Spinal cord (tissue), 10 donors: ENCODE results near the gene SZT2. TPM values are rescaled to one million over a fixed set of nuclear protein-coding genes. Genes with fewer than 3 reads are reported as not detected.

Source experiments
- DNase-seq, 6 donors: peaks; one replicate each; pipeline versions ENCODE4 v3.0.0 to v3.0.0-alpha.2; 2013 to 2015; ENCODE audit warnings: low spot score in 6 of 6, low read depth in 4 of 6
- H3K27ac ChIP-seq: one replicate; pipeline ENCODE4 v1.5.1; 2013; ENCODE audit warnings: low read depth, low read length, control low read depth
- H3K27me3 ChIP-seq: one replicate; pipeline ENCODE4 v1.6.1; 2013; ENCODE audit warnings: low read length; ENCODE audit not compliant: control insufficient read depth, insufficient read depth
- H3K36me3 ChIP-seq: one replicate; pipeline ENCODE4 v1.6.1; 2013; ENCODE audit warnings: low read length; ENCODE audit not compliant: control insufficient read depth, insufficient read depth
- H3K4me1 ChIP-seq: one replicate; pipeline ENCODE4 v1.6.1; 2013; ENCODE audit warnings: low read length; ENCODE audit not compliant: control insufficient read depth, insufficient read depth
- H3K4me3 ChIP-seq: one replicate; pipeline ENCODE4 v1.5.1; 2013; ENCODE audit warnings: low read depth, low read length, control low read depth
- H3K9me3 ChIP-seq: one replicate; pipeline ENCODE4 v1.6.1; 2013; ENCODE audit warnings: low read length; ENCODE audit not compliant: control insufficient read depth, insufficient read depth
- WGBS: methylation state at CpG from one replicate; pipeline ENCODE4 v1.1.5; 2013; ENCODE audit warnings: missing lambda C conversion rate; ENCODE audit not compliant: insufficient coverage; 5-methylcytosine and 5-hydroxymethylcytosine counted together
- long read RNA-seq, 4 donors: transcript quantifications; one replicate each; lab custom pipeline, GENCODE V29; 2026
- polyA plus RNA-seq, 2 donors: library from polyadenylated mRNA; unstranded; fragments of 120-200 nt; gene quantifications; one replicate each; pipeline ENCODE4 v1.2.1, GENCODE V29; 2013; ENCODE audit not compliant: insufficient read length in 2 of 2
- total RNA-seq, 2 donors: library from RNA; depleted of rRNA in 1 of 2; stranded (reverse); fragments of 120-200 nt in 1 of 2; fragments of >200 nt in 1 of 2; gene quantifications; one replicate each; pipeline versions ENCODE4 v1.2.3 to v1.2.4, GENCODE V29; 2013 to 2014
- donor health status: healthy.

The SZT2 gene
- total RNA-seq (10 to 100 TPM; 26.9 to 28.6 TPM), polyA plus RNA-seq (10 to 100 TPM; 23.1 to 37.8 TPM)
- long read RNA-seq, donor 1, full-length matches to known transcripts: 2 of 110 reads
- long read RNA-seq, donor 1, partial matches to known transcripts: 44 of 110 reads
- long read RNA-seq, donor 1, other reads (novel, unspliced or antisense): 64 of 110 reads
- long read RNA-seq, donor 2, partial matches to known transcripts: 0 of 42 reads
- long read RNA-seq, donor 2, other reads (novel, unspliced or antisense): 40 of 42 reads
- long read RNA-seq, donor 3, partial matches to known transcripts: 15 of 35 reads
- long read RNA-seq, donor 3, other reads (novel, unspliced or antisense): 20 of 35 reads
- long read RNA-seq, donor 4, partial matches to known transcripts: 170 of 276 reads
- long read RNA-seq, donor 4, other reads (novel, unspliced or antisense): 105 of 276 reads

DNA sequence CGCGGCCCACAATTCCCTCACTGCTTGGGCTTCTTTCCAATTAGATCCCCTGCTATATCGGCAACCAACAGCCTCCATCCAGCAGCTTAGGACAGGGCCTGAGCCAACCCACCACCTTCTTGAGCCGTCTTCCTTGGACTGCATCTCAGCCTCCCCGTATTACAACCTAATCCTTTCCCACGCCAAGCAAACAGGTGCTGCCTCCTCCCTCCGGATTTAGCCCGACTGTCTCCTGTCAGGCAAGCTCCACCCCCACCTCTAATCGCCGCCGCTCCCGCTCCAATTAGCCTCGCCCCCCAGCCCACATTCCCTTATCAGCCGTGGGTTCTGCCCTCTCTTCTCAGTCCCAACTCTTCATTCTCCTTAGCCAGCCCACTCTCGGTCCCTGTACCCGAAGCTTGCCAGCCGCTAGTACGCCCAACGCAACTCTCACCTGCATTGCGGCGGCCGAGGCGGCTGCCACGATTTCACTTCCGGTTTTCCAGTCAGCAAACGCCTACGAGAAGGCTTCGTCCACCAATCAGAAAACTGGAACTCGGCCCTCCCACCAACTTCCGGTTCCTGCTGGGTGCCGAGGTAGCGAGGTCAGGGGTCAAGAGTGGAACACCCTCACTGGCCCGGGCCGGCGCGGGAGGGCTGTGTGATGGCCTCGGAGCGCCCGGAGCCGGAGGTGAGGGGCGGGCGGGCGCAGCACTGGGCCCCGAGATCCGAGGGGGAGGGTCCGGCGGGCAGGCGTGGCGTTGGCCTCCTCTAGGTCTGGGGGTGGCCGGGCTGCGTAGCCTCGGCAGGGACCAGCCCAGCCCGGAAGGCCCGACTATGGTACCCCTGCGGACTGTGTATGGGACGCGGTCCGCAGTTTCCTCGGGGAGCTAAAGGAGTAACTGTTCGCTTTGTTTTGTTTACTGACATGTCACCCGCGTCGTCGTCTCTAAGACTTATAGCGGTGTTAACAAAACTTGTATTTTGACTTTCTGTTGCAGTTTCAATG, at the start of gene SZT2, which contains the start of gene MED8:
SZT2 (plus strand) TSS at position 574 of the 988 bp plus-strand sequence; CDS start at position 644, 70 bp downstream.
MED8 (minus strand) TSS at position 475 of the 988 bp plus-strand sequence; CDS start at position 439, 36 bp downstream.
- Histone ChIP-seq H3K27ac (peak within 1 kb of the TSS; percentile 79), H3K9me3 (no peaks in the 10 kb centered on the region), H3K27me3 (no peaks in the 10 kb centered on the region), H3K36me3 (peaks cover 20% of the 10 kb centered on the region), H3K4me3 (peak within 1 kb of the TSS; percentile 93), H3K4me1 (peaks cover 7% of the 10 kb centered on the region)
- 0% methylated on average over 65 of the region's 65 CpGs for WGBS
- DNase-seq: peak; percentile 87 to 98 (median 92)

DNA sequence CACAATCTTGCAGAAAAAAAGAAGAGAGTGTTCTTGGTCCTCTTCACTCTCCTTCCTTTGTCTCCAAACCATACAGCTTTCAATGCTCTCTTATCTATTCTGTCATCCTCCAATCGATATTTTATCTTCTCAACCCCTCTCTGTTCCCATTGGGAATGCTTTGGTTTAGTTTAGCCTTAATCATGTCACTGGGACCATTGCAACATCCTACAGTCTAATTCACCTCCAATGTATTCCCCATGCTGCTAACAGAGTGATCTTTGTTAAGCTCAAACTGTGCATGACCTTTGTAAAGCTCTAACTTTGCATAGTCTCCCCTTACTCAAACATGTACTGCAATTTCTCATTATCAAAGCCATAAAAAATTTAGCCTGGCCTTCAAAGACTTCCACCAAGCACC, 49.1 kb upstream of the SZT2 start:
- Histone ChIP-seq H3K4me3 (no peak overlapping the region), H3K9me3 (no peaks in the 10 kb centered on the region), H3K27ac (no peak overlapping the region), H3K36me3 (no peaks in the 10 kb centered on the region), H3K4me1 (no peaks in the 10 kb centered on the region), H3K27me3 (no peaks in the 10 kb centered on the region)
- WGBS: no CpG with 5 or more reads among the region's 1 CpG
- no peak for DNase-seq

DNA sequence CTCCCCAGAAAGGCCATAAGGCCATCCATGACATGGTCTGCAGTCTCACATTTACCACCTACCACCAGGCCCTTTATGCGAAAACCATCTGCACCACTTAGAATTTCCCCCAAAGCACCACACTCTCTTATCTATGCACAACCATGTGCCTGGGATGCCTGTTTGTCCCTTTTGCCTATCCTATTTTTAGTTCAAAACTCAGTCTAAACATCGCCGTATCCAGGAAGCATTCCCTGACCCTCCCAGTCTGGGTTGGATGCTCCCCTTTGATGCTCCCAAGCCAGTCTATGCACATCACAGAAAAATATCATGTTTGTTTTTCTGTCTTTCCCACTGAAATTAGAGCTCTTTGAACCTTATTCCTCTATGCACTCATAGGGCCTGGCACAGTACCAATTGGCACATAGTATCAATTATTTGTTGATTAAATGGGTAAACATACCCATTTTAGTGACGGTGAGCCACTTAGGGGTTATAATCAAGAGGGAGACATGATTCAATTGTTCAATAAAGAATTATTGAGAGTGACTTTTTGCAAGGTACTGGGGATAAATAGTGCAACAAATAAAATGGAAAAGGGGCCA, 45.3 kb upstream of the SZT2 start:
- H3K36me3 ChIP-seq: no peaks in the 10 kb centered on the region
- no peak for DNase-seq
- no peaks in the 10 kb centered on the region for H3K9me3 ChIP-seq
- H3K4me1 ChIP-seq: peaks cover 10% of the 10 kb centered on the region
- WGBS: 96% methylated on average over 3 of the region's 4 CpGs
- H3K27ac ChIP-seq: no peak overlapping the region
- no peak overlapping the region for H3K4me3 ChIP-seq
- H3K27me3 ChIP-seq: peaks cover 4% of the 10 kb centered on the region

DNA sequence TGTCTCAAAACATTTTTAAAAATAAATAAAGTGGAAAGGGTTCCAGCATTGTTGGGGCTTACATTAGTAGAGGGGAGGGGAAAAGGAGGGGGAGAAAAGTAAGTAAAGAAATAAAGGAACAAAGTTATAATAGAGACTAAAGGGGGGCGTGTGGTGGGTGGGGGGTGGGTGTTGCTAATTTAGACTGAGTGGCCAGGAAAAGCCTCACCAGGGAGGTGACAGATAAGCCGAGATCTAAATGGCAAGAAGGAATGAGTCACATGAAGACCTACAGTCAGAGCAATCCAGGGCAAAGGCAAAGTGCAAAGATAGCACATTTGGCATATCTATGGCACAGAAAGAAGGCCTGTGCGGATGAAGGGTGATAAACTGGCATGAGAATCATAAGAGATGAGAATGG, 44.6 kb upstream of the SZT2 start:
- no peak overlapping the region for H3K27ac ChIP-seq
- DNase-seq: no peak

DNA sequence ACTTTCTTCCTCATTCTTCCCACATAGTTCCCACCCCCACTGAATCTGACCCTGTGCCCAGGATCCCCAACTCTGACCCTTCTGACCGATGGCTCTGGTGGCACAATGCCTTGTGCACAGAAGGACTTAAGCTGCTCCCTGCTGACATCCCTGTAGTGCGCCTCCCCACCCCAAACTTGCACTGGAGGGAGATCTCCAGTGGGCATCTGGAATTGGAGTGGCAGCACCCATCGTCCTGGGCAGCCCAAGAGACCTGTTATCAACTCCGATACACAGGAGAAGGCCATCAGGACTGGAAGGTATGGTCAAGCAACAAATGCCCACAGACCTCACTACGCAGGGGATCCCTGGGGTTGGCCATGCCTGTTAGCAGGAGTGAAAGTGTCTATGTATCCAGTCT, 43.1 kb upstream of the SZT2 start:
- H3K4me3 ChIP-seq: no peak overlapping the region
- no peaks in the 10 kb centered on the region for H3K36me3 ChIP-seq
- H3K27ac ChIP-seq: no peak overlapping the region
- 83% methylated on average over 4 of the region's 5 CpGs for WGBS
- H3K9me3 ChIP-seq: no peaks in the 10 kb centered on the region
- no peak for DNase-seq
- H3K27me3 ChIP-seq: peaks cover 4% of the 10 kb centered on the region
- H3K4me1 ChIP-seq: peaks cover 15% of the 10 kb centered on the region

More for the DNA sequence above, 44.6 kb upstream of the SZT2 start:
- Histone ChIP-seq H3K4me3 (no peak overlapping the region), H3K4me1 (peaks cover 15% of the 10 kb centered on the region), H3K27me3 (peaks cover 4% of the 10 kb centered on the region), H3K9me3 (no peaks in the 10 kb centered on the region), H3K36me3 (no peaks in the 10 kb centered on the region)
- 79% methylated on average over 3 of the region's 3 CpGs for WGBS

DNA sequence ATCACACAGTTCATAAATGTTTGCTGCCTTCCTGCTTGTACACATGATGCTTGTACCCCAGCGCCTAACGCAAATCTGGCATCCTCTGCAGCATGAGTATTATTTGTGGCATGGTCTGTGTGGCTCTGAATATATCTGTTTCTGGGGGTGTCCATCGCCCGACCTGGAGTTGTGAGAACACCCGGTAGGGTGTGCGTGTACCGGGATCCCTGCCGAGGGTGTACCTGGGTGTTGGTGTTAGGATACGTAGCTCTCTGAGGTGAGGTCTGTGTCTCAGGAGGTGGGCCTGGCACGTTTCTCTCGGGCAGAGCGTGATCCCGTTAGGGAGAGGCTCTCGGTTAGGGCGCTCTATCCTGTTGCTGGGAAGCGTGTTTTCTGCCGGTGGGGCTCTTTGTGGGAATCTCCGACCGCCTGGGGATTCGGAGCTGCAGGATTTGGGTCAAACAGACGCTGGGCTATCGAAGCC, 41.3 kb upstream of the SZT2 start:
- 14% methylated on average over 22 of the region's 22 CpGs for WGBS
- Histone ChIP-seq H3K4me3 (peak overlapping the region; percentile 57), H3K36me3 (no peaks in the 10 kb centered on the region), H3K27me3 (peaks cover 4% of the 10 kb centered on the region), H3K4me1 (peaks cover 15% of the 10 kb centered on the region), H3K27ac (peak overlapping the region; percentile 64), H3K9me3 (no peaks in the 10 kb centered on the region)
- no peak for DNase-seq

DNA sequence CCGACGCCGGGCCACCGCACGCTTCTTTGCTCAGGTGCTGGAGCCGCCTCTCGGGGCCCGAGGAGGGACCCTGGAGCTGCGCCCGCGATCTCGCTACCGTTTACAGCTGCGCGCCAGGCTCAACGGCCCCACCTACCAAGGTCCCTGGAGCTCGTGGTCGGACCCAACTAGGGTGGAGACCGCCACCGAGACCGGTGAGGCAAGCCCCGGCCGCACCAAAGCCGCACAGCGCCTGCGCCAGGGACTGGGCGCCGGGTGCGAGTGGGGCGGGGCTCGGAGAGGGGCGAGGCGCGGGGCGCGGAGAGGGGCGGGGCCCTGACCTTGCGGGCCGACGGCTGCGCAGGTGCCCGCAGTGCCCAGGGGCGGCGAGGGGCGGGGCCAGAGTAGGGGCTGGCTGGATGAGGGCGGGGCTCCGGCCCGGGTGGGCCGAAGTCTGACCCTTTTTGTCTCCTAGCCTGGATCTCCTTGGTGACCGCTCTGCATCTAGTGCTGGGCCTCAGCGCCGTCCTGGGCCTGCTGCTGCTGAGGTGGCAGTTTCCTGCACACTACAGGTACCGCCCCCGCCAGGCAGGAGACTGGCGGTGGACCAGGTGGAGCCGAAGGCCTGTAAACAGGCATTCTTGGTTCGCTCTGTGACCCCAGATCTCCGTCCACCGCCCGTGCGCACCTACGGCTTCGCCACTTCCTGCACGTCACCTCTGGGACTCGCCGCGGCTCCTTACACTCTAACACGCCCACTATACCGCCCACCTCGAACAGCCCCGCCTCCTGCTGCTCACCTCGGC, 40.7 kb upstream of the SZT2 start:
- peaks cover 4% of the 10 kb centered on the region for H3K27me3 ChIP-seq
- peak overlapping the region; percentile 69 for H3K27ac ChIP-seq
- H3K4me1 ChIP-seq: peaks cover 15% of the 10 kb centered on the region
- peak overlapping the region; percentile 57 for H3K4me3 ChIP-seq
- WGBS: 1% methylated on average over 72 of the region's 72 CpGs
- H3K36me3 ChIP-seq: no peaks in the 10 kb centered on the region
- peak in 3 of 6 donors; percentile 70 to 95 (median 86) for DNase-seq
- H3K9me3 ChIP-seq: no peaks in the 10 kb centered on the region

DNA sequence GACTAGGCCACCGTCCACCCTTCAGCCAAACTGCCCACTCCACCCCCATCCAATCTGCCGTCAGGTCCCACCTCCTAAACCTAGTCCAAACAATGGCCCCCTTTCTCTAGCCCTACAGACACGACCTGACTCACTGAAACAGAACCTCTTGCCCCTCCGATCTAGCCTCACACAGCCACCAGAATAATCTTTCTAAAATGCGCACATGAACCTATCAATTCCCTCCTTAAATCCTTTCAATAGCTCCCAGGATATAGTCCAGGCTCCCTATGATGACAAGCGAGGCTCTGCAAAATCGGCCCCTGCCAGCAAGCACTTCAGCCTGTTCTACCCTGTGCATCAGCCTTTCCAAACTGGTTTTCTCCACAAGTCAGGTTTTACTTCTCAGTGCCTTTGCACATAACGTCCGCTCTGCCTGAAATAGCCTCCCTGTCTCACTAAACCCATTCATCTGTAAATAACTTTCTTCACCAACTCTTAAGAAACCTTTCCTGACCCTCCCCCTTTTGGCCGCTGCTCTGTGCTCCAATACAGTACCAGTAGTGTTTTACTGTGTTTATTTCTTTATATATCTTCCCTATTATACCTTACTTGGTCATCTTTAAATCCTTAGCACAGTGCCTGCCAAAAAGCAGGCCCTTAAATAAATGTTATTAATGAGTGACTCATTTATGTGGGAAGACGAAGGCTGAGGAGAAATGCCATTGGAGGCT, 39.9 kb upstream of the SZT2 start:
- no peak for DNase-seq
- peak overlapping the region; percentile 69 for H3K27ac ChIP-seq
- peak overlapping the region; percentile 57 for H3K4me3 ChIP-seq
- peaks cover 4% of the 10 kb centered on the region for H3K27me3 ChIP-seq
- H3K4me1 ChIP-seq: peaks cover 15% of the 10 kb centered on the region
- WGBS: 29% methylated on average over 9 of the region's 11 CpGs
- no peaks in the 10 kb centered on the region for H3K9me3 ChIP-seq
- no peaks in the 10 kb centered on the region for H3K36me3 ChIP-seq
